Measurements from ENCODE around the gene E2F4.

DNA sequence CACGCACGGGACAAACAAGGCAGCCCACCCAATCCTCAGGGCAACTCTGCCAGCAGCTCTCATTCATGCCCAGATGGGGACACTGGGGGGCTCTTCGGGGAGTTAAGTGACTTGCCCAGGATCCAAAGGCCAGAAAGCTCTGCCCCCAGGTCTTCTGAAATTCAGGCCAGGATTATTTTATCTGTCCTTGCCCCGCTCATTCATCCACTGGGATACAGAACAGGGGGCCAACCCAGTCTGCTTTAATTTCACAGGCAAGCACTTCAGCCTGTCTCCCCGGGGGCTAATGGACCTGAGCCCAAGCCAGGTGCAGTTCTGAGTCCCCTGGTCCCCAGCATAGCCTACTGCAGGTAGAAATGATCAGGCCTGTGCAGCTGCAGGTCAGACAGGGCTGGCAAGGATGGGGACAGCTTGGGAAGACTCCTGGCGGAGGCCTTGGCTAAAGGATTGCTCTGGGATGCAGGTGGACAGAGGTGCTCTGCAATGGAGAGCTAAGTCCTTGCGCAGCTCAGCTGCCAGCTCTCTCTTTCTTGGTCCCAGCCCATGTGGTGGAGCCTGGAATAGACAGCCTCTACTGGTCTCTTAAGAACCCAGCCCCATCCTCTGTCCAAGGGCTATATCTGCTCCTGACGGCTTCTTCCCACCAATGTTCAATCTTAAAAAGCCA, 40.4 kb upstream of the E2F4 start:
- TF ChIP-seq, protein P1, sequence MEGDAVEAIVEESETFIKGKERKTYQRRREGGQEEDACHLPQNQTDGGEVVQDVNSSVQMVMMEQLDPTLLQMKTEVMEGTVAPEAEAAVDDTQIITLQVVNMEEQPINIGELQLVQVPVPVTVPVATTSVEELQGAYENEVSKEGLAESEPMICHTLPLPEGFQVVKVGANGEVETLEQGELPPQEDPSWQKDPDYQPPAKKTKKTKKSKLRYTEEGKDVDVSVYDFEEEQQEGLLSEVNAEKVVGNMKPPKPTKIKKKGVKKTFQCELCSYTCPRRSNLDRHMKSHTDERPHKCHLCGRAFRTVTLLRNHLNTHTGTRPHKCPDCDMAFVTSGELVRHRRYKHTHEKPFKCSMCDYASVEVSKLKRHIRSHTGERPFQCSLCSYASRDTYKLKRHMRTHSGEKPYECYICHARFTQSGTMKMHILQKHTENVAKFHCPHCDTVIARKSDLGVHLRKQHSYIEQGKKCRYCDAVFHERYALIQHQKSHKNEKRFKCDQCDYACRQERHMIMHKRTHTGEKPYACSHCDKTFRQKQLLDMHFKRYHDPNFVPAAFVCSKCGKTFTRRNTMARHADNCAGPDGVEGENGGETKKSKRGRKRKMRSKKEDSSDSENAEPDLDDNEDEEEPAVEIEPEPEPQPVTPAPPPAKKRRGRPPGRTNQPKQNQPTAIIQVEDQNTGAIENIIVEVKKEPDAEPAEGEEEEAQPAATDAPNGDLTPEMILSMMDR (IDR thresholded peaks at IDR 0.05): no peak
- no peak for TF ChIP-seq POLR2A (IDR thresholded peaks at IDR 0.05)

All from testis (tissue), 2 donors.